SW480 (cell line): ENCODE results near the gene IQCN.
"Not testable (repeated sequence)": the region's sequence is repeated elsewhere in the genome, so short reads cannot be mapped to it uniquely, and the experiment has no call there.

Experiments used
- DNase-seq: peaks from one replicate; pipeline ENCODE4 v3.0.0-alpha.2; 2016; ENCODE audit warnings: low spot score

IQCN gene

GRCh38 chr19:18214779-18215433 is 59.3 kb downstream of the IQCN start:
- no peak for DNase-seq

- no peak for DNase-seq
Measured at GRCh38 chr19:18211683-18212082, 62.6 kb downstream of the IQCN start.

- not testable (repeated sequence) for DNase-seq
Measured at GRCh38 chr19:18209912-18210311, 64.3 kb downstream of the IQCN start.

DNA sequence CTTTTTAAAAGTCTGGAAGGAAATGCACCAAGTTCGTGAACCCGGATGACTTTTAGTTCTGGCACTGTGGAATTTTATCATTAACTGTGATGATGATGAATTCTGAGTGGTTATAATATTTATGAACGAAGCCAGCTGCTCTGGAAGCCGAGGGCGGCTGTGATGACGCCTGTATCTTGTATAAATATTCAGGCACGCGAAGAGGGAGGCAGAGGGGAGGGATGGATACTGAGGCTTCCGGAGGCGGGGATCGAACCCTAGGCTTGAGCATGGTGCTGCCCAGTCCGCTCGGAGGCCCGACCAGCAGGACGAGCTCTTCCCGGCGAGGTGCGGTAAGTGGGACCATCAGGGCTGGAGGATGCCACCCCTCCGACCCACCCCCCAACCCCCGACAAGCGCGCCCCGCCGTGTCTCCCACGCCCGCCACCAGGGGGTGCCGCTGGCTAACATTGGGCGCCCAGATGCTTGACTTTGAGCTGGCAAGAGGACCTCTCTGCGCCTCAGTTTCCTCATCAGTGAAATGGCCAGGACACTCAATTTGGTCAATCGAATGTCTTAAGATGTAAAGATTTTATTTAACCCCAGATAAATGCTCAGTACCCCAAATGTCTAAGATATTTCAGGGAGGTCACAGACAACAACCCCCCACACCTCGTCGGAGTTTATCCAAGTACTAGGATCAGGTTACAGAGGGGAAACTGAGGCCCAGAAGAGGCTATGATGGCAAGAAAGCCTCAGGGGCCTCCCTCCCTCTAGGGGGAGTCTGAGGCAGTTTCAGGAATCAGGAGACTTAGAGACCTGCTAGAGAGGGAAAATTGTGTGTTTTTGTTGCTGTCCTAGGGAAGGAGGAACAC is 65.9 kb downstream of the IQCN start:
- DNase-seq: no peak
